ENCODE data around the gene PRSS57. TPM values are rescaled to one million over a fixed set of nuclear protein-coding genes. Genes with fewer than 3 reads are reported as not detected.

Gene PRSS57
- total and polyA plus RNA-seq, 2 donors (not counting 1 experiment from before 2014, with no cell fraction given): not detected

DNA sequence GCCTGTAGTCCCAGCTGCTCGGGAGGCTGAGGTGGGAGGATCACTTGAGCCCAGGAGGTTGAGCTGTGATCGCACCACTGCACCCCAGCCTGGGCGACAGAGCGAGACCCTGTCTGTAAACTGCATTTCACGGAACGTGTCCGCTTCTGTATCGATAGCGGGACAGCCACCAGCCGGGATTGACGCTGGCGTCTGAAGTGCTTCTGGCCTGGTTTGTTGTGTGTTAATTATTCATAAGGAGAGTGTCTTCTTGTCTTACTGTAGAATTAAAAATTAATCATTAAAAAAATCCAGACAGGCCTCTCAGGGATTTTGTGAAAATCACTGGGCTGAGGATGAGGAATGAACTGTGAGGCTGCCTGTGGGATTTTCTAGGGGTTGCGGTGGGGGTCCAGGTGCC is 39.5 kb upstream of the PRSS57 start:
- Histone ChIP-seq H3K9me3 (ENCODE audit: control insufficient read depth, insufficient read depth, low read depth, low read length) (no peaks in the 10 kb centered on the region), H3K79me2 (ENCODE audit: control insufficient read depth, insufficient read depth, low read length) (no peaks in the 10 kb centered on the region), H3K36me3 (ENCODE audit: control insufficient read depth, insufficient read depth, low read length) (no peaks in the 10 kb centered on the region), H3K4me1 (ENCODE audit: control insufficient read depth, extremely low read depth, insufficient read depth, low read length) (no peaks in the 10 kb centered on the region), H4K20me1 (ENCODE audit: control insufficient read depth, extremely low read depth, insufficient read depth, low read length) (no peaks in the 10 kb centered on the region), H3K4me2 (ENCODE audit: extremely low read depth, insufficient read depth, low read length) (no peak overlapping the region), H3K27me3 (ENCODE audit: control insufficient read depth, insufficient read depth, low read length) (no peaks in the 10 kb centered on the region), H3K27ac (ENCODE audit: insufficient read depth, low read length) (no peak overlapping the region), H3K4me3 (replicated peaks in 1 of 4; ENCODE audit: control extremely low read depth in 1 of 4, insufficient read depth in 1 of 4, low read depth in 3 of 4, low read length in 4 of 4) (no peak overlapping the region), H3K9ac (ENCODE audit: insufficient read depth, low read length) (no peak overlapping the region), H2AFZ (ENCODE audit: low read length) (no peak overlapping the region)
- no peak for DNase-seq (ENCODE audit: low read depth in 2 of 2)
- TF ChIP-seq, protein P1, sequence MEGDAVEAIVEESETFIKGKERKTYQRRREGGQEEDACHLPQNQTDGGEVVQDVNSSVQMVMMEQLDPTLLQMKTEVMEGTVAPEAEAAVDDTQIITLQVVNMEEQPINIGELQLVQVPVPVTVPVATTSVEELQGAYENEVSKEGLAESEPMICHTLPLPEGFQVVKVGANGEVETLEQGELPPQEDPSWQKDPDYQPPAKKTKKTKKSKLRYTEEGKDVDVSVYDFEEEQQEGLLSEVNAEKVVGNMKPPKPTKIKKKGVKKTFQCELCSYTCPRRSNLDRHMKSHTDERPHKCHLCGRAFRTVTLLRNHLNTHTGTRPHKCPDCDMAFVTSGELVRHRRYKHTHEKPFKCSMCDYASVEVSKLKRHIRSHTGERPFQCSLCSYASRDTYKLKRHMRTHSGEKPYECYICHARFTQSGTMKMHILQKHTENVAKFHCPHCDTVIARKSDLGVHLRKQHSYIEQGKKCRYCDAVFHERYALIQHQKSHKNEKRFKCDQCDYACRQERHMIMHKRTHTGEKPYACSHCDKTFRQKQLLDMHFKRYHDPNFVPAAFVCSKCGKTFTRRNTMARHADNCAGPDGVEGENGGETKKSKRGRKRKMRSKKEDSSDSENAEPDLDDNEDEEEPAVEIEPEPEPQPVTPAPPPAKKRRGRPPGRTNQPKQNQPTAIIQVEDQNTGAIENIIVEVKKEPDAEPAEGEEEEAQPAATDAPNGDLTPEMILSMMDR (conservative IDR thresholded peaks at IDR 0.05 in 1 of 2, IDR thresholded peaks at IDR 0.05 in 1 of 2; ENCODE audit: low read depth in 1 of 2, low read length in 2 of 2): no peak
- no peak for TF ChIP-seq EZH2 (IDR thresholded peaks at IDR 0.05; ENCODE audit: low read length, missing control alignments)

DNA sequence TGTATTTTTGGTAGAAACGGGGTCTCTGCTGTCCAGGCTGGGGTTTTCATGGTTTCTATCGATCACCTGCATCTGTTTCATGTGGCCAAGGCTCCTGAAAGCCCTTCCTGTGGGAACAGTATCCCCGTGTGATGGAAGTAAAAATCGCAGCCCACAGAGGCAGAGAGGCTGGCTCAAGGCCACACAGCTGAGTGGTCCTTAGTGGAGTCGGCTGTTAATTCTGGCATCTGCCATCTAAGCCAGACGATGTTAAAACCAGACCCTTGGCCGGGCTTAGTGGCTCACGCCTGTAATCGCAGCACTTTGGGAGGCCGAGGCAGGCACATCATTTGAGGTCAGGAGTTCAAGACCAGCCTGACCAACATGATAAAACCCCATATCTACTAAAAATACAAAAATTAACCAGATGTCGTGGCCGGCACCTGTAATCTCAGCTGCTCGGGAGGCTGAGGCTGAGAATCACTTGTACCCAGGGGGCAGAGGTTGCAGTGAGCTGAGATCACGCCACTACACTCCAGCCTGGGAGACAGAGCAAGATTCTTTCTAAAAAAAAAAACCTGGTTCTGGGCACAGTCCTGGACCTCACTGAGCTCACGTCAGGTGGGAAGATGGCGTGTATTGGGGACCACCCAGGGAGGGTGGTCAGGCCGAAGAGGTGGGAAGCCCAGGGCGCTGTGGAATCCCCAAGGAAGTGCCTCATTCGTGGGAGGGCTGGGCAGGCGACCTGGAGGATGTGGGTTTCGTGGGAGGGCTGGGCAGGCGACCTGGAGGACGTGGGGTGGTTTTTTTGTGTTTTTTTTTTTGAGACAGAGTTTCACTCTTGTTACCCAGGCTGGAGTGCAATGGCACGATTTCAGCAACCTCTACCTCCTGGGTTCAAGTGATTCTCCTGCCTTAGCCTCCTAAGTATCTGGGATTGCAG is 37.2 kb upstream of the PRSS57 start:
- no peak for DNase-seq (ENCODE audit: low read depth in 2 of 2)
- no peak overlapping the region for H3K4me2 ChIP-seq (ENCODE audit: extremely low read depth, insufficient read depth, low read length)
- no peak overlapping the region for H3K4me3 ChIP-seq (replicated peaks in 1 of 4; ENCODE audit: control extremely low read depth in 1 of 4, insufficient read depth in 1 of 4, low read depth in 3 of 4, low read length in 4 of 4)
- H3K79me2 ChIP-seq (ENCODE audit: control insufficient read depth, insufficient read depth, low read length): no peaks in the 10 kb centered on the region
- no peaks in the 10 kb centered on the region for H3K9me3 ChIP-seq (ENCODE audit: control insufficient read depth, insufficient read depth, low read depth, low read length)
- no peaks in the 10 kb centered on the region for H3K27me3 ChIP-seq (ENCODE audit: control insufficient read depth, insufficient read depth, low read length)
- no peak overlapping the region for H2AFZ ChIP-seq (ENCODE audit: low read length)
- no peaks in the 10 kb centered on the region for H4K20me1 ChIP-seq (ENCODE audit: control insufficient read depth, extremely low read depth, insufficient read depth, low read length)
- no peak overlapping the region for H3K27ac ChIP-seq (ENCODE audit: insufficient read depth, low read length)
- H3K36me3 ChIP-seq (ENCODE audit: control insufficient read depth, insufficient read depth, low read length): no peaks in the 10 kb centered on the region
- H3K4me1 ChIP-seq (ENCODE audit: control insufficient read depth, extremely low read depth, insufficient read depth, low read length): peaks cover under 1% of the 10 kb centered on the region
- H3K9ac ChIP-seq (ENCODE audit: insufficient read depth, low read length): no peak overlapping the region
- TF ChIP-seq EZH2 (IDR thresholded peaks at IDR 0.05; ENCODE audit: low read length, missing control alignments): no peak
- TF ChIP-seq, protein P1 (conservative IDR thresholded peaks at IDR 0.05 in 1 of 2, IDR thresholded peaks at IDR 0.05 in 1 of 2; ENCODE audit: low read depth in 1 of 2, low read length in 2 of 2): no peak

DNA sequence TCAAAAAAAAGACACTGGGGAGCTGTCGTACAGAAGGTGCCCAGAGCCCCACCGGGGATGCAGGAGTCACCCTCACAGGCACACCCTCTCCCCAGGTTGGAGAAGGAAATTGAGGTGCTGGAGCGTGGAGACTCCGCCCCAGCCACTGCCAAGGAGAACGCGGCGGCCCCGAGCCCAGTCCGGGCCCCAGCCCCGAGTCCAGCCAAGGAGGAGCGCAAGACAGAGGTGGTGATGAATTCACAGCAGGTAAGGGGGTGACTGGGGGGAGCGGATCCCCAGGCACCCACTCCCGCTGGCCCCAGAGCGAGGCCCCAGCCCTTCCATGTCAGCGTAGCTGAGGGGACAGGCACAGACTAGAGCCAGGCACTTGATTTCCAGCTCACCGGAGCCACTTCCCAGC is 35.7 kb upstream of the PRSS57 start:
- Histone ChIP-seq H3K79me2 (ENCODE audit: control insufficient read depth, insufficient read depth, low read length) (no peaks in the 10 kb centered on the region), H3K9ac (ENCODE audit: insufficient read depth, low read length) (no peak overlapping the region), H2AFZ (ENCODE audit: low read length) (no peak overlapping the region), H4K20me1 (ENCODE audit: control insufficient read depth, extremely low read depth, insufficient read depth, low read length) (no peaks in the 10 kb centered on the region), H3K36me3 (ENCODE audit: control insufficient read depth, insufficient read depth, low read length) (no peaks in the 10 kb centered on the region), H3K27ac (ENCODE audit: insufficient read depth, low read length) (no peak overlapping the region), H3K9me3 (ENCODE audit: control insufficient read depth, insufficient read depth, low read depth, low read length) (no peaks in the 10 kb centered on the region), H3K4me1 (ENCODE audit: control insufficient read depth, extremely low read depth, insufficient read depth, low read length) (peaks cover 2% of the 10 kb centered on the region), H3K4me2 (ENCODE audit: extremely low read depth, insufficient read depth, low read length) (no peak overlapping the region), H3K27me3 (ENCODE audit: control insufficient read depth, insufficient read depth, low read length) (no peaks in the 10 kb centered on the region), H3K4me3 (replicated peaks in 1 of 4; ENCODE audit: control extremely low read depth in 1 of 4, insufficient read depth in 1 of 4, low read depth in 3 of 4, low read length in 4 of 4) (no peak overlapping the region)
- TF ChIP-seq EZH2 (IDR thresholded peaks at IDR 0.05; ENCODE audit: low read length, missing control alignments): no peak
- TF ChIP-seq, protein P1 (conservative IDR thresholded peaks at IDR 0.05 in 1 of 2, IDR thresholded peaks at IDR 0.05 in 1 of 2; ENCODE audit: low read depth in 1 of 2, low read length in 2 of 2): no peak
- no peak for DNase-seq (ENCODE audit: low read depth in 2 of 2)
